ENCODE data around the gene RSPO3. TPM values are rescaled to one million over a fixed set of nuclear protein-coding genes. Genes with fewer than 3 reads are reported as not detected.

The RSPO3 gene
- total and polyA plus RNA-seq, 2 of the 4 experiments (the other 2 are of a cell fraction), result not detected

- H3K9me1 ChIP-seq (ENCODE audit: insufficient read depth, low read length), result no peaks in the 10 kb centered on the region
- ATAC-seq (ENCODE audit: low read depth) (no peak), DNase-seq (no peak)
- H4K5ac ChIP-seq (ENCODE audit: low read depth, low read length), result no peak overlapping the region
- in situ Hi-C loops (cut with MboI; ENCODE audit: low sequenced_read_pairs) (no loop called here), dilution Hi-C loops (cut with HindIII; ENCODE audit: low sequenced_read_pairs, unreplicated experiment) (no loop called here), intact Hi-C loops (cut with micrococcal nuclease) (no loop called here)
- H3K14ac ChIP-seq (replicated peaks; ENCODE audit: low read depth, low read length), result no peak overlapping the region
- H2BK120ac ChIP-seq (ENCODE audit: low read depth, low read length), result no peak overlapping the region
- no peak overlapping the region for H2AK5ac ChIP-seq (ENCODE audit: low read depth, low read length)
- H4K20me1 ChIP-seq (ENCODE audit: insufficient read depth, low read length), result no peaks in the 10 kb centered on the region
- H3K9ac ChIP-seq (ENCODE audit: low read depth, low read length), result no peak overlapping the region
- no peaks in the 10 kb centered on the region for H3K9me3 ChIP-seq (ENCODE audit: control insufficient read depth, insufficient read depth, low read length)
- no peak overlapping the region for H2BK20ac ChIP-seq (ENCODE audit: low read depth, low read length)
- no peak overlapping the region for H3K23ac ChIP-seq (ENCODE audit: low read depth, low read length)
- H3K4ac ChIP-seq (ENCODE audit: low read depth, low read length), result no peak overlapping the region
- no peak overlapping the region for H3K18ac ChIP-seq (ENCODE audit: low read depth, low read length)
- H3K36me3 ChIP-seq (ENCODE audit: control insufficient read depth, insufficient read depth, low read length), result no peaks in the 10 kb centered on the region
- POLR2A ChIA-PET (ENCODE audit: unreplicated experiment), result no interaction called here
- no peak overlapping the region for H3K56ac ChIP-seq (ENCODE audit: extremely low read depth, insufficient read depth, low read length)
- H3K27me3 ChIP-seq (ENCODE audit: control insufficient read depth, insufficient read depth, low read length), result no peaks in the 10 kb centered on the region
- no peak overlapping the region for H4K91ac ChIP-seq (ENCODE audit: insufficient read depth, low read depth, low read length)
- TF ChIP-seq CEBPB (IDR thresholded peaks at IDR 0.05; ENCODE audit: low read depth, low read length) (no peak), FOS (IDR thresholded peaks at IDR 0.05; ENCODE audit: low read depth, low read length) (no peak), MAFK (IDR thresholded peaks at IDR 0.05; ENCODE audit: low read depth, low read length) (no peak), RFX5 (IDR thresholded peaks at IDR 0.05; ENCODE audit: low read depth, low read length) (no peak), SMC3 (IDR thresholded peaks at IDR 0.05; ENCODE audit: low read depth, low read length) (no peak)
- no peak overlapping the region for H3K4me3 ChIP-seq (ENCODE audit: insufficient read depth, low read depth, low read length)
- no peaks in the 10 kb centered on the region for H3K79me1 ChIP-seq (ENCODE audit: low read depth in 1 of 2, low read length in 2 of 2)
- WGBS, 2 experiments (ENCODE audit: extremely low coverage in 2 of 2, insufficient read length in 1 of 2), result 63% methylated on average over 3 of the region's 3 CpGs; no CpG with 5 or more reads in 1 of the 2 experiments
- H4K8ac ChIP-seq (ENCODE audit: low read depth in 2 of 2, low read length in 2 of 2), result no peak overlapping the region
- CTCF ChIA-PET, result interaction anchor here (0.6 kb wide), 1 partner anchor 21 kb away, joined by 3 read pairs; no protein-coding TSS in a partner anchor
- no peak overlapping the region for H2AFZ ChIP-seq (replicated peaks; ENCODE audit: low read length, poor library complexity)
- BruUV-seq (replicated peaks), result no TSS peak
- no peak overlapping the region for H2AK9ac ChIP-seq (replicated peaks; ENCODE audit: low read depth, low read length, poor library complexity)
- H3K4me2 ChIP-seq (ENCODE audit: low read depth, low read length), result no peak overlapping the region
- no peak overlapping the region for H2BK15ac ChIP-seq (ENCODE audit: low read depth, low read length)
- H3K27ac ChIP-seq (ENCODE audit: insufficient read depth, low read length), result no peak overlapping the region
- H3K4me1 ChIP-seq (ENCODE audit: control insufficient read depth, insufficient read depth, low read length), result no peaks in the 10 kb centered on the region
- H2BK5ac ChIP-seq (ENCODE audit: low read depth, low read length, poor library complexity, severe bottlenecking), result no peak overlapping the region
These were observed 77.4 kb downstream of the RSPO3 start for GRCh38 chr6:127195833-127196232.

Data from IMR-90 (cell line).